ENCODE data around the gene NMT1. TPM values are rescaled to one million over a fixed set of nuclear protein-coding genes. Genes with fewer than 3 reads are reported as not detected.
"Not testable (repeated sequence)": the region's sequence is repeated elsewhere in the genome, so short reads cannot be mapped to it uniquely, and the experiment has no call there.

Gene NMT1
- total RNA-seq, 4 donors from 2014 or later, result 60.7 to 127 (median 71.5) TPM

GRCh38 chr17:45123076-45123770 lies 62.1 kb downstream of the NMT1 start:
- intact Hi-C loops (cut with DNase I; ENCODE audit: low total_unique reads), result no loop called here
- no peak for DNase-seq
- H3K27ac ChIP-seq, result peak overlapping the region in 3 of 4 donors; percentile 36 to 69 (median 53)

DNA sequence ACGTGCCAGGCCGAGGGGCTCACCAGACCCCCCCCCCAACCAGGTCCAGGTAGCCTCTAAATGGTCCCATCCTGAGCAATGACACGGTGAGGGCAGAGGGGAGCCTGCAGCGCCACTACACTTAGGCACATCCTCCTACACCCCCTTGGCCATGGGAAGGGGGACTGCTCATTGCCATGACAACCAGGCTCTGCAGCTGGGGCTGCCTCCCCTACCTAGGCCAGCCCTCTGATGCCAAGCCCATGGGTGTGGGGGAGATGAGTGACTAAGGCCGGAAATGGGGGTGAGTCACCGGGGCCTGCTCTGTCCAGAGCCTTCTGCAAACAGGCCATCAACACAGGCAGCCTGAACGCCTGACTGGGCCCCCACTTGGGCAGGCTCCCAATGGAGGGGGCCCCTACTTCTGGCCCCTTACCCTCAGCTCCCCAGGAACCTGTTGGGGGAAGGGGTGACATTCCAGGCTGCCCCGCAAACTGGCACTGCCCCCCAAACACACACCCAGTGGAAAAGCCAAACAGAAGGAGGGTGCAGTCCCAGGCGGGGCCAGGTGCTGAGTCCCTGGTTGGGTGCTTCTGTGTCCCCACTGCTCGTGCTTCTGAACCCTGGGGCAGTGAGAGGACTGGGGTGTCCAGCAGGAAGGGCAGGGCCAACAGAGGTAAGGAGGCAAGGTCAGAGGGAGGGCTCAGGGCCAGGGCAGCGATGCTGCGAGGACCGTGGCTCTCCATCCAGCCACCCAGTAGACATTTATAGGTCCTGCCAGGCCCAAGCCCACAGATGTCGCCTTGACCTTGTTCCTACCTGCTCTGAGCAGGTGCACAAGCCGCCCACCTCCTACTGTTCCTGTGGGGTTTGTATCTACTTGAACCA lies 63.0 kb downstream of the NMT1 start:
- ATAC-seq (peak in 1 of 2 donors; percentile 41), DNase-seq (peak in 1 of 2 donors; percentile 56)
- in situ Hi-C loops (cut with MboI; ENCODE audit: low sequenced_read_pairs in 4 of 4) (loop anchor here in 1 of 4 donors (25.0 kb wide), 1 partner anchor 212 kb away; the partner anchor contains the start of gene GFAP), intact Hi-C loops (cut with DNase I; ENCODE audit: low total_unique reads) (no loop called here)
- H3K4me3 ChIP-seq, result no peak overlapping the region
- H3K27me3 ChIP-seq, result no peaks in the 10 kb centered on the region
- H3K36me3 ChIP-seq, result no peaks in the 10 kb centered on the region
- peaks cover 53 to 54% of the 10 kb centered on the region in 2 donors for H3K4me1 ChIP-seq
- no peaks in the 10 kb centered on the region for H3K9me3 ChIP-seq
- TF ChIP-seq CTCF (IDR thresholded peaks at IDR 0.05 in 4 of 5, conservative IDR thresholded peaks at IDR 0.05 in 1 of 5) (no peak), POLR2A (IDR thresholded peaks at IDR 0.05) (no peak)
- H3K27ac ChIP-seq, result peak overlapping the region; percentile 46 to 69 (median 56)

More at GRCh38 chr17:45123076-45123770, 62.1 kb downstream of the NMT1 start:
- ATAC-seq, result no peak
- Histone ChIP-seq H3K9me3 (no peaks in the 10 kb centered on the region), H3K4me1 (peaks cover 44% of the 10 kb centered on the region in 2 donors), H3K27me3 (no peaks in the 10 kb centered on the region), H3K36me3 (peaks cover 0 to 7% of the 10 kb centered on the region in 2 donors), H3K4me3 (no peak overlapping the region)
- TF ChIP-seq POLR2A (IDR thresholded peaks at IDR 0.05), result no peak
- TF ChIP-seq CTCF (IDR thresholded peaks at IDR 0.05 in 4 of 5, conservative IDR thresholded peaks at IDR 0.05 in 1 of 5), result no peak
- in situ Hi-C loops (cut with MboI; ENCODE audit: low sequenced_read_pairs in 4 of 4), result loop anchor here in 1 of 4 donors (25.0 kb wide), 1 partner anchor 211 kb away; the partner anchor contains the start of gene GFAP

GRCh38 chr17:45124797-45125122 lies 63.6 kb downstream of the NMT1 start:
- ATAC-seq; DNase-seq; H3K9me3 ChIP-seq; H3K27me3 ChIP-seq; H3K36me3 ChIP-seq; H3K4me3 ChIP-seq; intact Hi-C loops (cut with DNase I; ENCODE audit: low total_unique reads): not testable (repeated sequence)
- in situ Hi-C loops (cut with MboI; ENCODE audit: low sequenced_read_pairs in 4 of 4), result loop anchor here in 2 of 4 donors (25.0 kb wide), 1 partner anchor 212 kb away; the partner anchor contains the start of gene GFAP (in 2 of the 2)
- peaks cover 59 to 60% of the 10 kb centered on the region in 2 donors for H3K4me1 ChIP-seq
- H3K27ac ChIP-seq, result peak overlapping the region; percentile 46 to 69 (median 56)

DNA sequence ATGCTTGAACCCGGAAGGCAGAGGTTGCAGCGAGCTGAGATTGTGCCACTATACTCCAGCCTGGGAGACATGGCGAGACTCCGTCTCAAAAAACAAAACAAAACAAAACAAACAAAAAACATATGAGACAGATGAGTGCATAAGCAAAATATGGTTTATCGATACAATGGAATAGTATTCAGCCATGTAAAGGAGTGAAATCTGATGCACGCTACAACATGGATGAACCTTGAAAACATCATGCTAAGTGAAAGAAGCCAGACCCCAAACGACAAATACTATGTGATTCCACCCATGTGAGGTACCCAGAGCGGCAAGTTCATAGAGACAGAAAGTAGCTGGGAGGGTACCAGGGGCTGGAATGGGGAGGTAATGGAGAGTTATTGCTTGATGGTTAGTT lies 64.4 kb downstream of the NMT1 start:
- intact Hi-C loops (cut with DNase I; ENCODE audit: low total_unique reads) (no loop called here), in situ Hi-C loops (cut with MboI; ENCODE audit: low sequenced_read_pairs in 4 of 4) (loop anchor here in 1 of 4 donors (25.0 kb wide), 1 partner anchor 213 kb away; the partner anchor contains the start of gene GFAP)
- TF ChIP-seq CTCF (IDR thresholded peaks at IDR 0.05 in 4 of 5, conservative IDR thresholded peaks at IDR 0.05 in 1 of 5) (no peak), POLR2A (IDR thresholded peaks at IDR 0.05) (no peak)
- Histone ChIP-seq H3K9me3 (no peaks in the 10 kb centered on the region), H3K4me3 (no peak overlapping the region), H3K4me1 (peaks cover 67% of the 10 kb centered on the region in 2 donors), H3K27me3 (no peaks in the 10 kb centered on the region), H3K36me3 (no peaks in the 10 kb centered on the region), H3K27ac (peak overlapping the region in 1 of 4 donors; percentile 69)
- ATAC-seq (no peak), DNase-seq (no peak)

- Histone ChIP-seq H3K4me3 (no peak overlapping the region), H3K36me3 (no peaks in the 10 kb centered on the region), H3K4me1 (peaks cover 77 to 82% of the 10 kb centered on the region in 2 donors), H3K9me3 (no peaks in the 10 kb centered on the region), H3K27ac (peak overlapping the region; percentile 93 to 100 (median 97)), H3K27me3 (no peaks in the 10 kb centered on the region)
- no peak for TF ChIP-seq CTCF (IDR thresholded peaks at IDR 0.05 in 4 of 5, conservative IDR thresholded peaks at IDR 0.05 in 1 of 5)
- no peak for TF ChIP-seq POLR2A (IDR thresholded peaks at IDR 0.05)
- DNase-seq, result no peak
- no peak for ATAC-seq
- in situ Hi-C loops (cut with MboI; ENCODE audit: low sequenced_read_pairs in 4 of 4), result loop anchor here in 1 of 4 donors (25.0 kb wide), 1 partner anchor 215 kb away; the partner anchor contains the start of gene GFAP
- intact Hi-C loops (cut with DNase I; ENCODE audit: low total_unique reads), result no loop called here
Observed at GRCh38 chr17:45127207-45127547, 66.1 kb downstream of the NMT1 start.

Data from gastrocnemius medialis (tissue), 4 donors.